ENCODE results near the gene PTPN5. TPM values are rescaled to one million over a fixed set of nuclear protein-coding genes. Genes with fewer than 3 reads are reported as not detected.
"Not testable (repeated sequence)": the region's sequence is repeated elsewhere in the genome, so short reads cannot be mapped to it uniquely, and the experiment has no call there.

Gene PTPN5
- total RNA-seq (2014; rRNA removed; shearing (Covaris generic)) = not detected in 2 replicates

- no peak for DNase-seq (ENCODE audit: low read depth in 1 of 2, low spot score in 2 of 2)
- H3K9me3 ChIP-seq (replicated peaks) = no peaks in the 10 kb centered on the region
- no peaks in the 10 kb centered on the region for H3K4me1 ChIP-seq (replicated peaks)
- no peak within 1 kb of the TSS for H3K27ac ChIP-seq
- no peaks in the 10 kb centered on the region for H3K36me3 ChIP-seq
- H3K27me3 ChIP-seq (replicated peaks) = peaks cover 19% of the 10 kb centered on the region
- H3K4me3 ChIP-seq = no peak within 1 kb of the TSS
Measured at GRCh38 chr11:18791207-18791968, at the start of gene PTPN5. Gene PTPN5 (minus strand): TSS chr11:18791798. CDS start chr11:18771958, 19,840 bp downstream.

DNA sequence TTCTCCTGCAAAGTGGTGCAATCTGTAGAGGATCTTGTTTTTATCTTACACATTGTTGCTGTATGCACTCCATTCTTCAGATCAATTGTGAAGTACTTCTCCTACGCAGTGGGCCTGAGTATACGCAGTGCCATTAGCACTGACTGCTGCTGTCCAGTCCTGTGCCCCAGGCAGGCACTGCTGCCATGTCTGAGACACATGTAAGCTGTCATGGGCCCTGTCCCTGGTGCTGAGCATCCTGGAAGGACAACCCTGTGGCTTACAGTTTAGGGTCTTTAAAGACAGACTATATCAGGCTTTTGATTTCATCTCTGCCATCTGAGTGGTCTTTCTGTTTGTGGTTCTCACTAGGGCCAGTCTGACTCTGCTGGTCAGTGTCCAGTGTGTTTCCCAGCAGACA is 44.8 kb upstream of the PTPN5 start:
- Histone ChIP-seq H3K27ac (no peak overlapping the region), H3K36me3 (no peaks in the 10 kb centered on the region), H3K4me3 (no peak overlapping the region), H3K9me3 (replicated peaks) (no peaks in the 10 kb centered on the region), H3K4me1 (replicated peaks) (no peaks in the 10 kb centered on the region), H3K27me3 (replicated peaks) (no peaks in the 10 kb centered on the region)
- DNase-seq (ENCODE audit: low read depth in 1 of 2, low spot score in 2 of 2) = no peak

- Histone ChIP-seq H3K4me1 (replicated peaks) (no peaks in the 10 kb centered on the region), H3K27ac (no peak overlapping the region), H3K9me3 (replicated peaks) (no peaks in the 10 kb centered on the region), H3K27me3 (replicated peaks) (no peaks in the 10 kb centered on the region), H3K36me3 (no peaks in the 10 kb centered on the region), H3K4me3 (no peak overlapping the region)
- DNase-seq (ENCODE audit: low read depth in 1 of 2, low spot score in 2 of 2) = no peak
Measured at GRCh38 chr11:18834754-18835466, 43.3 kb upstream of the PTPN5 start.

DNA sequence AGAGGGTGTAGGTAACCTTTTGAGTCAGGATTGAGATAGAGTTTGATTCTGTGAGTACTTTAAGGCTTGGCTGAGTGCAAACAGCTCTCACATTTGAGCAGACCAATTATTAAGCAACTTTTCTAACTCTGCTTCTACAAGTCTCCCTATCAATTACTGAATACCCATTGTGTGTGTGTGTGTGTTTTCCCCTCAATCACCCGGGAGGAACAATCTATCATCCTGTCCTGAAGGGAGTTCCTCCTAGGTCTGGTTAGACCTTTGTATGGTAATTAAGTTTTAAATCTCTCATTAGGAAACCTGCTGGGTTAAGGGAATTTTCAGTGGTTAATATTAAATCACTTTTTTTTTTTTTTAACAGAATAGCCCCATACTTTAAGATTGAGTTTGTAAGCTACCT is 28.6 kb upstream of the PTPN5 start:
- H3K4me1 ChIP-seq (replicated peaks); H3K36me3 ChIP-seq; H3K4me3 ChIP-seq; H3K27me3 ChIP-seq (replicated peaks); H3K9me3 ChIP-seq (replicated peaks); DNase-seq (ENCODE audit: low read depth in 1 of 2, low spot score in 2 of 2); H3K27ac ChIP-seq: not testable (repeated sequence)

DNA sequence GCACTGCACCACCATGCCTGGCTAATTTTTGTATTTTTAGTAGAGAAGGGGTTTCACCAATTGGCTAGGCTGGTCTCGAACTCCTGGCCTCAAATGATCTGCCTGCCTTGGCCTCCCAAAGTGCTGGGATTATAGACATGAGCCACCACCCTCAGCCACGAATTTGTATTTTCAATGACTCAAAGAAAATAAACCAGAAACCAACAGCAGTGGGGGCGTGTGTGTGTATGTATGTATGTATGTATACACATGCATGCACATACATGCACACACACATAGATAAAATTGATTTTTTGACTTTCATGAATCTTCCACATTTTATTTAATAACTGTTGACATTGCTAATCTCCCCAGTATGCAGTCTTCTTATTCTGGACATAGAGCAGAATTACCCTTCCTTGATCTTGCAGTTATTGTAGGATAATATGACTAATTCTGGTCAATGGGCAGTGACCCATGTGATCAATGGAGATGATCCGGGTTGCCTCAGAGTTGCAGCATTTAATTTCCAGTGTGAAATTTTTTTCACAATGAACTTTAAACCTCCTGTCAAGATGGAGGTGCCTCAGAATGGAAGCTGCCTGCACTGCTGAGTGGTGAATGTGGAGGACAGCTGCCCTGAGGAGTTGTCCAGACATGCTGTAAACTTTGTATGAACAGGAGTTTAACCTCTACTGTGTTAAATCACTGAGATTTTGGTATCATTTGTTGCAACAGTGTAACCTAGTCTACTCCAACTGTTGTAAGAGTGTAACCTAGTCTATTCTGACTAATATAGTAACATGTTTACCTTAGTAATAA is 12.8 kb upstream of the PTPN5 start:
- DNase-seq (ENCODE audit: low read depth in 1 of 2, low spot score in 2 of 2) = no peak

DNA sequence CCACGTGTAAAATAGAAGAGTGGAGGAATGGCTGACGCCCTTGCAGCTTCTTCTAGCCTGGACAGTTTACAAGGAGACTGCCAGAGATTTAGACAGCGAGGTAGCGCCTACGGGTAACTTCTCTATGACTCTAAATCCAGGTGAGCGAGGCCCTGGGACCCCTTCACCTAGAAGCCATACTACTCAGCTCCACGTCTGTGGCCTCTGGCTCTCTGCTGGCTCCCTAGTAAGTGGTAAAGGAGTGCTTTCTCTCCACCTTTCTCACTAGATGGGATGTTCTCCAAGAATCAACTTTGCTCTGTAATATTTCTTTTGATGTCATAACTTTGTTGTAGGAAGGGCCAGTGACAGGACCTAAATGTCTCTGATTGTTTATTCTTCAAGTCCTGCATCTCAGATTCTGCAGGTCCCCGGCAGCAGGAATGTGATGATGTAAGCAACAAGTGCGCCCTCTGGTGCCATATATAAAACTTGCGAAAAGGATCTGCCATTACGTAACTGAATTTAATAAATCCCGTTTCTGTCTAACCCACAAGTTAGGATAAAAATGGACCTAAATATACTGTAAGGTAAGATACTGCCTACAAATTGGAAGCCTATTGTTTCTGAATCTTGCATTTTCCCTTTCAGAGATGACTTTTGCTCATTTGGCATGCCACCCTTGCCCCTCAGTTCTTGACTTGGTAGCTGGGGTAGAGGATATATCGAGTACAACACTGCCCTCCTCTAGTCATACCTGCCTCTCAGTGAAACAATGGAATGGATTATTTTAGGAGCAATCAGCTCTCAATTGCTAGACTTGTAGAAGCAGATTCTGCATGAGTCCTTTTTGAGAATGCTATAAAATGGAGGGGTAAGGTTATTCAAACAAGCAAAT is 11.0 kb upstream of the PTPN5 start:
- Histone ChIP-seq H3K36me3 (no peaks in the 10 kb centered on the region), H3K27me3 (replicated peaks) (no peaks in the 10 kb centered on the region), H3K9me3 (replicated peaks) (no peaks in the 10 kb centered on the region), H3K27ac (no peak overlapping the region), H3K4me3 (no peak overlapping the region), H3K4me1 (replicated peaks) (no peaks in the 10 kb centered on the region)
- peak in 1 of 2 experiments; percentile 15 for DNase-seq (ENCODE audit: low read depth in 1 of 2, low spot score in 2 of 2)

More for the DNA sequence above, 12.8 kb upstream of the PTPN5 start:
- no peaks in the 10 kb centered on the region for H3K9me3 ChIP-seq (replicated peaks)
- no peaks in the 10 kb centered on the region for H3K4me1 ChIP-seq (replicated peaks)
- no peak overlapping the region for H3K4me3 ChIP-seq
- H3K27me3 ChIP-seq (replicated peaks) = no peaks in the 10 kb centered on the region
- no peak overlapping the region for H3K27ac ChIP-seq
- no peaks in the 10 kb centered on the region for H3K36me3 ChIP-seq

DNA sequence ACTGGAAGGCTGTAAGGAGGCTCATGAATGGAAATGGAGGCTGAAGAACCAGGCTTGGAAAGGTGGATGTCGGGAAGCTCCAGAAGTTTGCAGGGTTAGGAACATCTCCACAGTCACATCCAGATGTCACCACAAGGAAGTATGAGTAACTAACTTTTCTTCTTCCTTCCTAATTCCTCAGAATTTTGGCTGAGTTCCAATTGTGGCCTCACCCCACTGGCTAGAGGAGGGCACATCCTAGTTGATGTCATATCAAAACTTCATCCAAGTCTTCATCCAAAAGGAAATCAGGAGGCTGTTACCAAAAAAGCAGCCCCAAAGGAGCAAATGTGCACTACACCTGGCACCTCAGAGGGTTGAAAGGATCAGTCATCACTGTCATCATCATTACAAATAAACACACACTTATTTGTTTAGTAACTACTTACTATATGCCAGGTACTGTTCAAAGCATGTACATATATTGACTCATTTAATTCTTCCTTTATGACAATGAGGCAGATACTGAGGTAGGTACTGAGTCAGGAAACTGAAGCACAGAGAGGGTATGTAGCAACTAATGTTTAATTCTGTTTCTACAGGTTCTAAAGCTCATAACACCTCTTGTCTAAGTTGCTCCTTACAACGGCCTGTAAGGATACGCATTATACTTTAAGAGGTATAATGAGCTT is 7.3 kb upstream of the PTPN5 start:
- Histone ChIP-seq H3K9me3 (replicated peaks) (no peaks in the 10 kb centered on the region), H3K4me3 (no peak overlapping the region), H3K36me3 (no peaks in the 10 kb centered on the region), H3K27ac (no peak overlapping the region), H3K27me3 (replicated peaks) (no peaks in the 10 kb centered on the region), H3K4me1 (replicated peaks) (no peaks in the 10 kb centered on the region)
- no peak for DNase-seq (ENCODE audit: low read depth in 1 of 2, low spot score in 2 of 2)

GRCh38 chr11:18794956-18795355 is 3.4 kb upstream of the PTPN5 start:
- Histone ChIP-seq H3K27me3 (replicated peaks) (peaks cover 19% of the 10 kb centered on the region), H3K9me3 (replicated peaks) (no peaks in the 10 kb centered on the region), H3K4me3 (no peak overlapping the region), H3K27ac (no peak overlapping the region), H3K4me1 (replicated peaks) (no peaks in the 10 kb centered on the region), H3K36me3 (no peaks in the 10 kb centered on the region)
- no peak for DNase-seq (ENCODE audit: low read depth in 1 of 2, low spot score in 2 of 2)

DNA sequence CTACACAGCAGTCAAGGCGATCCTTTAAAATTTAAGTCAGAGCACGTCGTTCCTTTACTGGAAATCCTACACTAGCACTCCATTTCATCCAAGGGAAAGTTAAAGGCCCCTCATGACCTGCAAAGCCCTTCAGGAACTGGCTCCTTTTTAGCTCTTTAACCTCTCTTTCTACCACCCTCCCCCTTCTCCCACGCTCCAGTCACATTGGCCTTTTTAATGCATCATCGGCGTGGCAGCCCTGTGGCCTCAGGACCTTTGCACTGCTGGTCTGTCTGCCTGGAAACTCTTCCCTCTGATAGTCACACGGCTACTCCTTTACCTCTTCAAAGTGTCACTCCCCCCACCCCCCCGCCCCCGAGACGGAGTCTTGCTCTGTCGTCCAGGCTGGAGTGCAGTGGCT is 1.2 kb upstream of the PTPN5 start:
- Histone ChIP-seq H3K4me3 (no peak overlapping the region), H3K36me3 (no peaks in the 10 kb centered on the region), H3K27ac (no peak overlapping the region), H3K27me3 (replicated peaks) (peaks cover 19% of the 10 kb centered on the region), H3K9me3 (replicated peaks) (no peaks in the 10 kb centered on the region), H3K4me1 (replicated peaks) (no peaks in the 10 kb centered on the region)
- no peak for DNase-seq (ENCODE audit: low read depth in 1 of 2, low spot score in 2 of 2)

- H3K9me3 ChIP-seq (replicated peaks) = no peaks in the 10 kb centered on the region
- DNase-seq (ENCODE audit: low read depth in 1 of 2, low spot score in 2 of 2) = no peak
- H3K4me1 ChIP-seq (replicated peaks) = no peaks in the 10 kb centered on the region
- H3K27ac ChIP-seq = no peak overlapping the region
- H3K4me3 ChIP-seq = no peak overlapping the region
- peaks cover 19% of the 10 kb centered on the region for H3K27me3 ChIP-seq (replicated peaks)
- H3K36me3 ChIP-seq = no peaks in the 10 kb centered on the region
Measured at GRCh38 chr11:18791969-18792628, 501 bp upstream of the PTPN5 start.

GRCh38 chr11:18790883-18791206 is 753 bp downstream of the PTPN5 start:
- no peak for DNase-seq (ENCODE audit: low read depth in 1 of 2, low spot score in 2 of 2)
- peaks cover 19% of the 10 kb centered on the region for H3K27me3 ChIP-seq (replicated peaks)
- H3K4me3 ChIP-seq = no peak overlapping the region
- H3K27ac ChIP-seq = no peak overlapping the region
- no peaks in the 10 kb centered on the region for H3K9me3 ChIP-seq (replicated peaks)
- no peaks in the 10 kb centered on the region for H3K4me1 ChIP-seq (replicated peaks)
- H3K36me3 ChIP-seq = no peaks in the 10 kb centered on the region

GRCh38 chr11:18789942-18790341 is 1.7 kb downstream of the PTPN5 start:
- no peaks in the 10 kb centered on the region for H3K4me1 ChIP-seq (replicated peaks)
- no peaks in the 10 kb centered on the region for H3K36me3 ChIP-seq
- peaks cover 19% of the 10 kb centered on the region for H3K27me3 ChIP-seq (replicated peaks)
- no peak overlapping the region for H3K4me3 ChIP-seq
- DNase-seq (ENCODE audit: low read depth in 1 of 2, low spot score in 2 of 2) = no peak
- no peak overlapping the region for H3K27ac ChIP-seq
- no peaks in the 10 kb centered on the region for H3K9me3 ChIP-seq (replicated peaks)

Measured in SJSA1 (cell line).